ENCODE results near the gene OTUD7B.

OTUD7B gene

DNA sequence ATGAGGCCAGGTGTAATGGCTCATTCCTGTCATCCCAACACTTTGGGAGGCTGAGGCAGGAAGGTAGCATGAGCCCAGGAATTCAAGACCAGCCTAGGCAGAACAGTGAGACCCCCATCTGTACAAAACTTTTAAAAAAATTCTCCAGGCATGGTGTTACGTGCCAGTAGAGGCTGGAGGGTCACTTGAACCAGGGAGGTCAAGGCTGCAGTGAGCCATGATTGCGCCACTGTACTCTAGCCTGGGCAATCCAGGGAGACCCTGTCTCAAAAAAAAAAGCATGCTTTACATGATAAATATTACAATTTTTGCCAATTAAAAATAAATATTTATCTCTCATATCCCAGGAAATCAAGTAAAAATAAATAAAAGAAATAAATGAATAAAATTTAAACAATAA is 39.4 kb upstream of the OTUD7B start:
- in situ Hi-C loops (cut with MboI; ENCODE audit: low sequenced_read_pairs, unreplicated experiment) = loop anchor here (5.0 to 10.0 kb wide), 2 partner anchors 93 to 155 kb away; partner anchors contain the start of gene BOLA1
- no peak for DNase-seq (ENCODE audit: low spot score)
- TF ChIP-seq, protein P1, sequence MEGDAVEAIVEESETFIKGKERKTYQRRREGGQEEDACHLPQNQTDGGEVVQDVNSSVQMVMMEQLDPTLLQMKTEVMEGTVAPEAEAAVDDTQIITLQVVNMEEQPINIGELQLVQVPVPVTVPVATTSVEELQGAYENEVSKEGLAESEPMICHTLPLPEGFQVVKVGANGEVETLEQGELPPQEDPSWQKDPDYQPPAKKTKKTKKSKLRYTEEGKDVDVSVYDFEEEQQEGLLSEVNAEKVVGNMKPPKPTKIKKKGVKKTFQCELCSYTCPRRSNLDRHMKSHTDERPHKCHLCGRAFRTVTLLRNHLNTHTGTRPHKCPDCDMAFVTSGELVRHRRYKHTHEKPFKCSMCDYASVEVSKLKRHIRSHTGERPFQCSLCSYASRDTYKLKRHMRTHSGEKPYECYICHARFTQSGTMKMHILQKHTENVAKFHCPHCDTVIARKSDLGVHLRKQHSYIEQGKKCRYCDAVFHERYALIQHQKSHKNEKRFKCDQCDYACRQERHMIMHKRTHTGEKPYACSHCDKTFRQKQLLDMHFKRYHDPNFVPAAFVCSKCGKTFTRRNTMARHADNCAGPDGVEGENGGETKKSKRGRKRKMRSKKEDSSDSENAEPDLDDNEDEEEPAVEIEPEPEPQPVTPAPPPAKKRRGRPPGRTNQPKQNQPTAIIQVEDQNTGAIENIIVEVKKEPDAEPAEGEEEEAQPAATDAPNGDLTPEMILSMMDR (IDR thresholded peaks at IDR 0.05; ENCODE audit: borderline replicate concordance, control extremely low read depth, extremely low read depth, insufficient read depth, missing control alignments) = no peak

DNA sequence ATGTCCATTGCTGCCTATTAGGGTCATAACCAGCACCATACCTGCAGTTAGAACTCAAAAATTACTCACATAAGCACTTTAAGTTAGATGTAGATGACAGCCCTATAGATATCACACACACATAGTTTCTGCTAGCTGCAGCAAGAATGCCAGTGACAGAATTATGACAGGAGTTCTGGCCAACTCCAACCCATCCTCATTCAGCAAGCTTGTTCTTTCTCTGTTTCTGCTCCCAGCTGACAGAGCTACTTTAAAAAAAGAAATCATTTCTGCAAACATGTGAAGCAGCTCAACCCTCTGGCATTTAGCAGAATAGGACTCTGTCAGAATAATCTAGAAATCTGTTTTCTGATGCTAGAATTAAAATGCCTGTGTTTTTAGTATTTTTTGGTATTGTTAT is 23.8 kb upstream of the OTUD7B start:
- TF ChIP-seq, protein P1 (IDR thresholded peaks at IDR 0.05; ENCODE audit: borderline replicate concordance, control extremely low read depth, extremely low read depth, insufficient read depth, missing control alignments) = no peak
- DNase-seq (ENCODE audit: low spot score) = no peak
- in situ Hi-C loops (cut with MboI; ENCODE audit: low sequenced_read_pairs, unreplicated experiment) = no loop called here

DNA sequence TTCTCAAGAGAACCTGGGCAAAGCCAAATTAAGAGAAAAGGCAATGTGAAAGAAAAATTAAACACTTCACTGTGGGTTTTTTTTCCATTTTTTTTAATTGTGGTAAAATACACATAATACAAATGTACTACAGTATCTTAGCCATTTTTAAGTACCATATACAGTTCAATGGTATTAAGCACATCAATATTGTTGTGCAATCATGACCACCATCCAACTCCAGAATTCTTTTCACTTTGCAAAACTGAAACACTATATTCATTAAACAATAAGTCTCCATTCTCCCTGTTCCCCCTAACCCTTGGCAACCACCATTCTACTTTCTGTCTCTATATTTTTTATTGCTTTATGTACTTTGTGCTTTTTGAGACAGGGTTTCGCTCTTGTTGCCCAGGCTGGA is 17.8 kb upstream of the OTUD7B start:
- in situ Hi-C loops (cut with MboI; ENCODE audit: low sequenced_read_pairs, unreplicated experiment) = no loop called here
- TF ChIP-seq, protein P1 (IDR thresholded peaks at IDR 0.05; ENCODE audit: borderline replicate concordance, control extremely low read depth, extremely low read depth, insufficient read depth, missing control alignments) = no peak
- no peak for DNase-seq (ENCODE audit: low spot score)

DNA sequence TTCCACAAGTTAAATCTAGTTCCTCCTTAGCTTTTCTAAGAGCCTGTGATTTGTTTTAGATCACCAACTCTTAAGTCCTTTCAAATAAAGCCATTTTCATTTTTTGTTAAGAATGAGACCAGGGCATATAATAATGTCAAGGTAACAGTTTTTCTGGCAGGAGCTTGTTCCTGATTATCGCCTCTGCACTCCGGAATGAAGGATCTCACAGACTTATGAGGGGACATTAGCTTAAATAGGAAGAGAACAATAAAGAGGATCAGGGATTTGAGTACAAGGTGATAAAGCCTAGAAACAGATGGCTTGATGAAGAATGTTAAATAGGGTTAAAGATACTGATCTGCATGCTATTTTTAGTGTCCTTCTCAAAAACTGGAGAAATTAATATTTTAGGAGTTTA is 13.6 kb upstream of the OTUD7B start:
- TF ChIP-seq, protein P1 (IDR thresholded peaks at IDR 0.05; ENCODE audit: borderline replicate concordance, control extremely low read depth, extremely low read depth, insufficient read depth, missing control alignments) = no peak
- DNase-seq (ENCODE audit: low spot score) = no peak
- in situ Hi-C loops (cut with MboI; ENCODE audit: low sequenced_read_pairs, unreplicated experiment) = no loop called here

DNA sequence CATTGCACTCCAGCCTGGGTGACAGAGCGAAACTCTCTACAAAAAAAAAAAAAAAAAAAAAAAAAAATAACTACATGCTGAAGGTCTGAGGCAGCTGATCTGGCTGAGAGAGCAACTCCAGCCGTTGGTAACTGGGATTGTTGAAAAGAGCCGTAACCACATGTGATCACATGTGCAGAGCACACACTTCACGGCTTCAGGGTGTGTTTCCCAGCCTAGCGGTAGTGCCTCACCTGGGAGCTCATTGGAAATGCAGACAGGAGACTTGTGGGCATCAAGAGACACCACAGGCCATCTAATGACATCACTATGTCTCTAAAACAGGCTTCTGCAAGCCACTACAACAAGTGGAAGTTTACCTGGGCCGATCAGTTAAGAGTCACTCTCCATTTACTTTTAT is 11.8 kb upstream of the OTUD7B start:
- in situ Hi-C loops (cut with MboI; ENCODE audit: low sequenced_read_pairs, unreplicated experiment) = no loop called here
- DNase-seq (ENCODE audit: low spot score) = no peak
- TF ChIP-seq, protein P1 (IDR thresholded peaks at IDR 0.05; ENCODE audit: borderline replicate concordance, control extremely low read depth, extremely low read depth, insufficient read depth, missing control alignments) = no peak

DNA sequence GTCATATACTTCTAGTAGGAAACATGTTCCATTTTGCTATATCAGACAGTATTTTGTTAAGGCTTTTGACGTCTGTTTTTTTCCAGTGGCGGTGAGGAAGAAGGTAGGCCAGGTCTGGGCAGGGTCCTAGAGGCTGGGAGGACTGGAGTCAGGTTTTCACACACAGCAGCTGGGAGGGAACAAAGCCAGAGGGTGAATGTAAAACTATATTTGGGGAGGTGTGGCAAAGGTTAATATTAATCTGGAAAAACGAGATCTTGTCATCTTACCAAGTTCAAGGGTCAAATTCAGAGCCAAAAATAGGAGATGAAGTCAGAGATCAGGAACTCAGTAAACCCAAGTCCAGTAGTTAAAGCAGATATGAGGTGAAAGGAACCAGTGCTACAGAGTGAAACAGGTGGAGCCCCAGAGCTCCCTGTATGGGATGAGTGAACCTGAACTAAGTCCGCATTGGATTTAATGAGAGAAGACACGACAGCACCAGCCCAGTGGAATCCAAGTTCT is 10.7 kb upstream of the OTUD7B start:
- DNase-seq (ENCODE audit: low spot score) = no peak
- in situ Hi-C loops (cut with MboI; ENCODE audit: low sequenced_read_pairs, unreplicated experiment) = no loop called here
- TF ChIP-seq, protein P1 (IDR thresholded peaks at IDR 0.05; ENCODE audit: borderline replicate concordance, control extremely low read depth, extremely low read depth, insufficient read depth, missing control alignments) = no peak

DNA sequence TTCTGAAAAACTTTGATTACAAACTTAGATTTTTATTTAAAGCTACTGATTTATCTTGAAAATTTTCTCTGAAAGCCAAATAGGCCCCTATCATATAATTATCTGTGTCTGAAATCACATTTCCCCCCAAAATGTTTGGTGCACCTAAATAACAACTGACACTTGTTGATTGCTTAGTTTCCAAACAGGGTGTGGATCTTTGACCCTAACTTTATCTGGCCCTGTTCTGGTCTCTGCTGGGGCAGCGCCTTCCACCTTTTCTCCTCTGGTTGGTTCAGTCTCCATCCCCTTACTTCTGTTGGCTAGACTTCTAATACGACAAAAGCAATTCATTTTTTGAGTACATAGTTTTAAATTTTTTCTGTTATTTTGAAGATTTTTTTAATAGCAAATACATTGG is 10.2 kb upstream of the OTUD7B start:
- TF ChIP-seq, protein P1 (IDR thresholded peaks at IDR 0.05; ENCODE audit: borderline replicate concordance, control extremely low read depth, extremely low read depth, insufficient read depth, missing control alignments) = no peak
- no peak for DNase-seq (ENCODE audit: low spot score)
- in situ Hi-C loops (cut with MboI; ENCODE audit: low sequenced_read_pairs, unreplicated experiment) = no loop called here

Measured in GM13976 (cell line).